CD4-positive, alpha-beta T cell treated with Interleukin-4 for 1 hour (primary cell): Measurements from ENCODE around the gene STH.
"Not testable (repeated sequence)": the region's sequence is repeated elsewhere in the genome, so short reads cannot be mapped to it uniquely, and the experiment has no call there.

ENCODE experiments used
- DNase-seq, 2 donors: peaks; one replicate each; pipeline ENCODE4 v3.0.0-alpha.2; 2020 to 2022

The STH gene

DNA sequence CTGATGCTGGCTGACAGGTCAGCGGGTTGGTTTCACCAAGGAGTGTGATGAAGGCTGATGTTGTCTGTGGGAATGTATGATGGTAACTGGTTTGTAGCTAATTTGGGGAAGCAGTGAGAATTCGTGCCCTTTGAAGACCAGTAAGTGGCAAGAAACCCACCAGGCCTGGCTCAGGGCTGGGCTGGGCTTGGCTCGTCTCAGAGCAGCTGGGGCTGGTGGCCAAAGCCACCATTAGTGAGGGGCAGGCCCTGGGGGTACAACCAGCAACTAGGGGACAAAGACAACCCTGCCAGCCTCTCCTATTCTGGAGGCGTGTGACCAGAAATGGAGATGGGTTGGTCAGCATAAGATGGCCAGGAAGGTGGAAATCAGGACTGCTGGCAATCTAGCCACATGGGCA lies 13.0 kb upstream of the STH start:
- no peak for DNase-seq

DNA sequence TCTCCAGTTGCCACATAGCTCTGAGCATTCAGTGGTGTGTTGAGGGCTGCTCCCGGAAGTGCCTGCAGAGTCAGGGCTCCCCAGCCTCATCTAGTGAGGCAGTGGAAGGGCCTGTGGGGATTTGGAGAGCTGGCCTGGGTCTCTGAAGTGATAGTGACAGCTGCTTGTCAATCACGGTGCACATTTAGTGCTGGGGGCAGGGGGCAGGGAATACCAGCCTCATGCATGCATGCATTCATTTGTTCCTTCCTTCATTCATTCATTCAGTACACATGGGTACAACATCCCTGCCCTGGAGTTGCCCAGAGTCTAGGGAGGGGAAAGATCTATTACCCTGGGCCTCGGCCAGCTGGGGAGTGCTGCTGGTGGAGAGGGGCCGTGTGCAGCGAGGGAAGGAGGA lies 11.3 kb upstream of the STH start:
- no peak for DNase-seq

DNA sequence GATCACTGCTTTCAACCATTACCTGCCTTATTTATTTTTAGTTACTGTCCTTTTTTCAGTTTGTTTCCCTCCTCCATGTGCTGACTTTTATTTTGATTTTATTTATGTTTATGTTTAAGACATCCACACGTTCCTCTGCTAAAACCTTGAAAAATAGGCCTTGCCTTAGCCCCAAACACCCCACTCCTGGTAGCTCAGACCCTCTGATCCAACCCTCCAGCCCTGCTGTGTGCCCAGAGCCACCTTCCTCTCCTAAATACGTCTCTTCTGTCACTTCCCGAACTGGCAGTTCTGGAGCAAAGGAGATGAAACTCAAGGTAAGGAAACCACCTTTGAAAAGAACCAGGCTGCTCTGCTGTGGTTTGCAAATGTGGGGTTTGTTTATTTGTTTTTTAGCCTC lies 9.3 kb upstream of the STH start:
- DNase-seq, result no peak

DNA sequence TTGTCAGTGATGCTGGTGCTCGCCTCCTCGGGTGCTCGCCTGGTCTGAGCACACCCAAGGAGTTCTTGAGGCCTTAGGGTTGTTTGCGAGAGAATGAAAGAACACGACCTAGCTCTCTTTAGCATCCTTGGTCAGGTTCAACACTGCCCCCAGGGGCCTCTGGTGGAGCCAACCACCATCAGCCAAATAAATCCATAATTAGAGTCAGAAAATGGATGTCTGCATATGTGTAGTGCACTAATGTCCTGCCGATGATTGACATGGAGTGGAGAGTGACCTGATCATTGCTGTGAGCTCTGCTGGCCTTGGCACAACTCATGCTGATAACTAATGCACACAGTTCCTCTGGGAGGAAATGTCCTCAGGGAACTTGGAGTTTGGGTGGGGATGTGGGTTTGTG lies 8.2 kb upstream of the STH start:
- DNase-seq, result no peak

- no peak for DNase-seq
Measured at GRCh38 chr17:45991341-45991740, 7.7 kb upstream of the STH start.

DNA sequence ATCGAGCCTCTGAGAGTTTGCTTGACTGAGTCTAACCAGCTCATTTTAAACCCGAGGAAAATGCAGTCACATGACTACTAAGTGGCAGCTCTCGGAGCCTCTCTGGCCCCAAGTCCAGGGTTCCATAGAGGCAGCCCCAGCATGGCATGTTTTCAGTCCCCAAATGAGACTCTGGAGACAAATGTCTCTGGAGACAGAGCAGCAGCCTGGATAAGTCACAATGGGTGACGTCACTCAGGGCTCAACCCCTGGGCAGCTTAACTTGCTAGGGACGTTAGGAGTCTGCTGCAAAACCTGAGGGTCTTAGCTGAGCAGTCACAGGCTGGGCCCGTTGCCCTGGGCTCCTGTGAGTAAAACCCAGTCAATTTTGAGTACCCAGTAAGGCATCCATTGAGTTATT lies 6.9 kb upstream of the STH start:
- no peak for DNase-seq

DNA sequence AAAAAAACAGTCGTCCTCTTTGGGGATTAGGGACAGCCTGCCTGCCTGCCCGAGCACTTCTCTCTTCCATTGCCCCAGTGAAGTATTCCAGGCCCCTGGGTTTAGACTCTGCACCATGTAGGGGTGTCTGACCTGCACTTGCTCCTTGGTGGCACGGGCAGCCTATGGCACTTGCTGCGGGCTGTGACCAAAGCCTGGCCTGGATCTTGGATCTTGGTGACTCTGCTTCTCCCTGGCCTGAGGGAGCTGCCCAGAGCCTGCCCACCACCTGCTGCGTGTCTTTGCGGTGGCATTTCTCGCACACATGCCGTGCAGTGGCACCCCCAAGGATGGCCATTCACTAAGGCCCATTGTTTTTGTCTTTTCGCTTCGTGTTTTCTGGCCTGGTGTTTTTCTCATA lies 6.1 kb upstream of the STH start:
- no peak for DNase-seq

DNA sequence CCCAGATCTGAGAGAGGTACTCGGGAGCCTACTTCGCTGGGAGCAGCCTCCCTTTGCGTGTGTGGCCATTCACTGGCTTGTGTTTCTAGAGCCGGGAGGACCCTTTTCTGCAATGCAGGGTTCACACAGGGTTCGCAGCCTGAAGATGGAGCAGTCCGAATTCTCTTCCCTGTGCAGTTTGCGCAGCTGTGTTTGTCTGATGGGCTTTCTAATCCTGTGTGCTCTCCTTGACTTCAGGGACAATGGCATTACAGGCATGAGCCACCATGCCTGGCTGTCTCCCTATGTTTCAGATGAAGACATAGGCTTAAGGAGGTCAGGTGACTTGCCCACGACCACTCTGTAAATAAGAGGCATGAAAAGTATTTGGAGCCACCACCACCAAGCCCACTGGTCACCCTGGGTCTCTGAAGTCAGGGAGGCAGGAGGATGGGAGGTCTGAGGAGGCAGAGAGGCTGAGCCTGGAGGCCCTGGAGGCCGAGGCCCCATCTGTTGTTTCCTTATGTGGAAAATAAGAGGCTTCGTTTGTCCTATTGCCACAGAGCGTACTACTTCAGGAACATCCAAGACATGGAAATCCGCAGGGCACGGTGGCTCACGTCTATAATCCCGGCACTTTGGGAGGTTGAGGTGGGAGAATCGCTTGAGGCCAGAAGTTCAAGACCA lies 5.0 kb upstream of the STH start:
- DNase-seq, result no peak

DNA sequence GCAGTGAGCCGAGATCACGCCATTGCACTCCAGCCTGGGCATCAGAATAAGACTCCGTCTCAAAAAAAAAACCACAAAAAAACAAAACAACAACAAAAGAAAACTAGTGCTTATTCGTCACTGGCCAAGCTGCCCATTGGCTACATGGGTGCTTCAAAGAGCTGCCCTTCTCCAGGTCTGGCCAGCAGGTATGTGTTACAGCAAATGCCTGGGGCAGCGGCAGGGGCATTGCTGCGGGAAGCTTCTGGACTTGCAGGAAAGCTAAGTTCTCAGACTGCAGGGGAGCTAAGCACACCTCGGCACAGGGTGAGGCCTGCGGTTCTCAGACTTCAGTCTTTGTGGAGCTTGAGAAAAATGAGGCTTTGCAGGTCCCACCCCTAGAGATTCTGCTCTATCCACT lies 4.1 kb upstream of the STH start:
- DNase-seq, result no peak

DNA sequence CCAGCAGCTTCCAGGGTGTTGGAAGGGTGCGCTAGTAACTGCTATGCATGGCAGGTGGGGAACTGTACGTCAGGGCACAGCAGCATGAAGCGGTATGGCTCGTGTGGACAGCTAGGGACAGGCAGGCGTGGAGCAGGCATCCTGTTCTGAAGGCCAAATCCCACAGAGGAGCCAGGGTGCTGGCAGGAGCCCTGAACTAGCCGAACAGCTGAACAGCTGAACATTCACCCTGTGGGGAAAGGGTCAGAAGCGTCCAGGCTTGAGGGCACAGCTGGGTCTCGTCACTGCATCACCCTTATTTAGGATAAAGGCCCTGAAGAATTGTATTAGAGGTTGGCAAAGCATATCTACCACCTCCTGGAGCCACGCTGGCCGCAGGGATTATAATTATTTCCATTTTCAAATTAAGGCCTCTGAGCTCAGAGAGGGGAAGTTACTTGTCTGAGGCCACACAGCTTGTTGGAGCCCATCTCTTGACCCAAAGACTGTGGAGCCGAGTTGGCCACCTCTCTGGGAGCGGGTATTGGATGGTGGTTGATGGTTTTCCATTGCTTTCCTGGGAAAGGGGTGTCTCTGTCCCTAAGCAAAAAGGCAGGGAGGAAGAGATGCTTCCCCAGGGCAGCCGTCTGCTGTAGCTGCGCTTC lies 3.3 kb upstream of the STH start:
- DNase-seq, result no peak

DNA sequence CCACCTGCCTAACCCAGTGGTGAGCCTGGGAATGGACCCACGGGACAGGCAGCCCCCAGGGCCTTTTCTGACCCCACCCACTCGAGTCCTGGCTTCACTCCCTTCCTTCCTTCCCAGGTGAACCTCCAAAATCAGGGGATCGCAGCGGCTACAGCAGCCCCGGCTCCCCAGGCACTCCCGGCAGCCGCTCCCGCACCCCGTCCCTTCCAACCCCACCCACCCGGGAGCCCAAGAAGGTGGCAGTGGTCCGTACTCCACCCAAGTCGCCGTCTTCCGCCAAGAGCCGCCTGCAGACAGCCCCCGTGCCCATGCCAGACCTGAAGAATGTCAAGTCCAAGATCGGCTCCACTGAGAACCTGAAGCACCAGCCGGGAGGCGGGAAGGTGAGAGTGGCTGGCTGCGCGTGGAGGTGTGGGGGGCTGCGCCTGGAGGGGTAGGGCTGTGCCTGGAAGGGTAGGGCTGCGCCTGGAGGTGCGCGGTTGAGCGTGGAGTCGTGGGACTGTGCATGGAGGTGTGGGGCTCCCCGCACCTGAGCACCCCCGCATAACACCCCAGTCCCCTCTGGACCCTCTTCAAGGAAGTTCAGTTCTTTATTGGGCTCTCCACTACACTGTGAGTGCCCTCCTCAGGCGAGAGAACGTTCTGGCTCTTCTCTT lies 2.6 kb upstream of the STH start:
- DNase-seq, result no peak

GRCh38 chr17:45997166-45997565 lies 1.9 kb upstream of the STH start:
- no peak for DNase-seq

GRCh38 chr17:45997624-45998023 lies 1.4 kb upstream of the STH start:
- DNase-seq, result no peak

DNA sequence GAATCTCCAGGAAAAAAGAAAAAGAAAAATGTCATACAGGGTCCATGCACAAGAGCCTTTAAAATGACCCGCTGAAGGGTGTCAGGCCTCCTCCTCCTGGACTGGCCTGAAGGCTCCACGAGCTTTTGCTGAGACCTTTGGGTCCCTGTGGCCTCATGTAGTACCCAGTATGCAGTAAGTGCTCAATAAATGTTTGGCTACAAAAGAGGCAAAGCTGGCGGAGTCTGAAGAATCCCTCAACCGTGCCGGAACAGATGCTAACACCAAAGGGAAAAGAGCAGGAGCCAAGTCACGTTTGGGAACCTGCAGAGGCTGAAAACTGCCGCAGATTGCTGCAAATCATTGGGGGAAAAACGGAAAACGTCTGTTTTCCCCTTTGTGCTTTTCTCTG lies 845 bp downstream of the STH start:
- no peak for DNase-seq

DNA sequence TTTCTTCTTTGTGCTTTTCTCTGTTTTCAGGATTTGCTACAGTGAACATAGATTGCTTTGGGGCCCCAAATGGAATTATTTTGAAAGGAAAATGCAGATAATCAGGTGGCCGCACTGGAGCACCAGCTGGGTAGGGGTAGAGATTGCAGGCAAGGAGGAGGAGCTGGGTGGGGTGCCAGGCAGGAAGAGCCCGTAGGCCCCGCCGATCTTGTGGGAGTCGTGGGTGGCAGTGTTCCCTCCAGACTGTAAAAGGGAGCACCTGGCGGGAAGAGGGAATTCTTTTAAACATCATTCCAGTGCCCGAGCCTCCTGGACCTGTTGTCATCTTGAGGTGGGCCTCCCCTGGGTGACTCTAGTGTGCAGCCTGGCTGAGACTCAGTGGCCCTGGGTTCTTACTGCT lies 1.2 kb downstream of the STH start:
- DNase-seq, result no peak

GRCh38 chr17:46000757-46001156 lies 1.7 kb downstream of the STH start:
- DNase-seq, result no peak

DNA sequence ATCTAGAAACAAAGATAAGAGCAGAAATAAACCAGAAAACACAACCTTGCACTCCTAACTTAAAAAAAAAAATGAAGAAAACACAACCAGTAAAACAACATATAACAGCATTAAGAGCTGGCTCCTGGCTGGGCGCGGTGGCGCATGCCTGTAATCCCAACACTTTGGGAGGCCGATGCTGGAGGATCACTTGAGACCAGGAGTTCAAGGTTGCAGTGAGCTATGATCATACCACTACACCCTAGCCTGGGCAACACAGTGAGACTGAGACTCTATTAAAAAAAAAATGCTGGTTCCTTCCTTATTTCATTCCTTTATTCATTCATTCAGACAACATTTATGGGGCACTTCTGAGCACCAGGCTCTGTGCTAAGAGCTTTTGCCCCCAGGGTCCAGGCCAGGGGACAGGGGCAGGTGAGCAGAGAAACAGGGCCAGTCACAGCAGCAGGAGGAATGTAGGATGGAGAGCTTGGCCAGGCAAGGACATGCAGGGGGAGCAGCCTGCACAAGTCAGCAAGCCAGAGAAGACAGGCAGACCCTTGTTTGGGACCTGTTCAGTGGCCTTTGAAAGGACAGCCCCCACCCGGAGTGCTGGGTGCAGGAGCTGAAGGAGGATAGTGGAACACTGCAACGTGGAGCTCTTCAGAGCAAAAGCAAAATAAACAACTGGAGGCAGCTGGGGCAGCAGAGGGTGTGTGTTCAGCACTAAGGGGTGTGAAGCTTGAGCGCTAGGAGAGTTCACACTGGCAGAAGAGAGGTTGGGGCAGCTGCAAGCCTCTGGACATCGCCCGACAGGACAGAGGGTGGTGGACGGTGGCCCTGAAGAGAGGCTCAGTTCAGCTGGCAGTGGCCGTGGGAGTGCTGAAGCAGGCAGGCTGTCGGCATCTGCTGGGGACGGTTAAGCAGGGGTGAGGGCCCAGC lies 2.6 kb downstream of the STH start:
- DNase-seq, result no peak

- DNase-seq, result peak; percentile 75 to 80
Measured at GRCh38 chr17:46002311-46002972, 3.4 kb downstream of the STH start.

DNA sequence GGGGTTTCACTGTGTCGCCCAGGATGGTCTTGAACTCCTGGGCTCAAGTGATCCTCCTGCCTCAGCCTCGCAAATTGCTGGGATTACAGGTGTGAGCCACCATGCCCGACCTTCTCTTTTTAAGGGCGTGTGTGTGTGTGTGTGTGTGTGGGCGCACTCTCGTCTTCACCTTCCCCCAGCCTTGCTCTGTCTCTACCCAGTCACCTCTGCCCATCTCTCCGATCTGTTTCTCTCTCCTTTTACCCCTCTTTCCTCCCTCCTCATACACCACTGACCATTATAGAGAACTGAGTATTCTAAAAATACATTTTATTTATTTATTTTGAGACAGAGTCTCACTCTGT lies 3.9 kb downstream of the STH start:
- DNase-seq, result no peak

- DNase-seq, result no peak
Measured at GRCh38 chr17:46003907-46004748, 5.1 kb downstream of the STH start.

DNA sequence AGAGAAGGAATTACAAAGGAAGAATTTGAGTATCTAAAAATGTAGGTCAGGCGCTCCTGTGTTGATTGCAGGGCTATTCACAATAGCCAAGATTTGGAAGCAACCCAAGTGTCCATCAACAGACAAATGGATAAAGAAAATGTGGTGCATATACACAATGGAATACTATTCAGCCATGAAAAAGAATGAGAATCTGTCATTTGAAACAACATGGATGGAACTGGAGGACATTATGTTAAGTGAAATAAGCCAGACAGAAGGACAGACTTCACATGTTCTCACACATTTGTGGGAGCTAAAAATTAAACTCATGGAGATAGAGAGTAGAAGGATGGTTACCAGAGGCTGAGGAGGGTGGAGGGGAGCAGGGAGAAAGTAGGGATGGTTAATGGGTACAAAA lies 7.0 kb downstream of the STH start:
- not testable (repeated sequence) for DNase-seq

DNA sequence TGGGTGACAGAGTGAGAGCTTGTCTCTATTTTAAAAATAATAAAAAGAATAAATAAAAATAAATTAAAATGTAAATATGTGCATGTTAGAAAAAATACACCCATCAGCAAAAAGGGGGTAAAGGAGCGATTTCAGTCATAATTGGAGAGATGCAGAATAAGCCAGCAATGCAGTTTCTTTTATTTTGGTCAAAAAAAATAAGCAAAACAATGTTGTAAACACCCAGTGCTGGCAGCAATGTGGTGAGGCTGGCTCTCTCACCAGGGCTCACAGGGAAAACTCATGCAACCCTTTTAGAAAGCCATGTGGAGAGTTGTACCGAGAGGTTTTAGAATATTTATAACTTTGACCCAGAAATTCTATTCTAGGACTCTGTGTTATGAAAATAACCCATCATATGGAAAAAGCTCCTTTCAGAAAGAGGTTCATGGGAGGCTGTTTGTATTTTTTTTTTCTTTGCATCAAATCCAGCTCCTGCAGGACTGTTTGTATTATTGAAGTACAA lies 8.5 kb downstream of the STH start:
- no peak for DNase-seq
